ENCODE data around the gene NLRP5.
"Not testable (repeated sequence)": the region's sequence is repeated elsewhere in the genome, so short reads cannot be mapped to it uniquely, and the experiment has no call there.

NLRP5 gene

GRCh38 chr19:55986487-55986886 lies at the start of gene NLRP5:
Gene NLRP5, plus strand, starts transcription at chr19:55986775.
- DNase-seq (ENCODE audit: low read depth in 2 of 2): no peak
- TF ChIP-seq, protein P1, sequence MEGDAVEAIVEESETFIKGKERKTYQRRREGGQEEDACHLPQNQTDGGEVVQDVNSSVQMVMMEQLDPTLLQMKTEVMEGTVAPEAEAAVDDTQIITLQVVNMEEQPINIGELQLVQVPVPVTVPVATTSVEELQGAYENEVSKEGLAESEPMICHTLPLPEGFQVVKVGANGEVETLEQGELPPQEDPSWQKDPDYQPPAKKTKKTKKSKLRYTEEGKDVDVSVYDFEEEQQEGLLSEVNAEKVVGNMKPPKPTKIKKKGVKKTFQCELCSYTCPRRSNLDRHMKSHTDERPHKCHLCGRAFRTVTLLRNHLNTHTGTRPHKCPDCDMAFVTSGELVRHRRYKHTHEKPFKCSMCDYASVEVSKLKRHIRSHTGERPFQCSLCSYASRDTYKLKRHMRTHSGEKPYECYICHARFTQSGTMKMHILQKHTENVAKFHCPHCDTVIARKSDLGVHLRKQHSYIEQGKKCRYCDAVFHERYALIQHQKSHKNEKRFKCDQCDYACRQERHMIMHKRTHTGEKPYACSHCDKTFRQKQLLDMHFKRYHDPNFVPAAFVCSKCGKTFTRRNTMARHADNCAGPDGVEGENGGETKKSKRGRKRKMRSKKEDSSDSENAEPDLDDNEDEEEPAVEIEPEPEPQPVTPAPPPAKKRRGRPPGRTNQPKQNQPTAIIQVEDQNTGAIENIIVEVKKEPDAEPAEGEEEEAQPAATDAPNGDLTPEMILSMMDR (IDR thresholded peaks at IDR 0.05; ENCODE audit: low read depth, low read length): no peak
- no peak within 1 kb of the TSS for H3K4me3 ChIP-seq (replicated peaks in 1 of 2; ENCODE audit: low read depth in 2 of 2, low read length in 2 of 2)

DNA sequence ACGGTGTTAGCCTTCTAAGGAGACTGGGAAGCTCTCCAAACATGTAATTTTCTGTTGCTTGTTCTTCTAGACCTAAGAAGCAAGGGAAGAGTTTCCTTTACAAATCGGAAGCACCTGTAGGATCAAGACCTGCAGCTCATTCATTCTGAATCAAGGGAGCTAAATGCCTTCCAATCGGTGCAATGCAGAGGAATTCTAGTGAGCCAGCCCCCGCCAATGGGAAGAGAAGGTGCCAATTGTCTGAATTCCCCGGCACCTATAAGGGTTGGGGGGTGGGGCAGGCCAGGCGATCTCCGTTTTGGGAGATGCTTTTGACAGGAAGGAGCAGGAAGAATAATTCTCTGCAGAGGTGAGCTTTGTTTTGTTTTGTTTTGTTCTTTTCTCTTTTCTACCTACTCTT lies 47.4 kb upstream of the NLRP5 start:
- no peak overlapping the region for H3K4me3 ChIP-seq (replicated peaks in 1 of 2; ENCODE audit: low read depth in 2 of 2, low read length in 2 of 2)
- TF ChIP-seq, protein P1 (IDR thresholded peaks at IDR 0.05; ENCODE audit: low read depth, low read length): no peak
- DNase-seq (ENCODE audit: low read depth in 2 of 2): no peak

DNA sequence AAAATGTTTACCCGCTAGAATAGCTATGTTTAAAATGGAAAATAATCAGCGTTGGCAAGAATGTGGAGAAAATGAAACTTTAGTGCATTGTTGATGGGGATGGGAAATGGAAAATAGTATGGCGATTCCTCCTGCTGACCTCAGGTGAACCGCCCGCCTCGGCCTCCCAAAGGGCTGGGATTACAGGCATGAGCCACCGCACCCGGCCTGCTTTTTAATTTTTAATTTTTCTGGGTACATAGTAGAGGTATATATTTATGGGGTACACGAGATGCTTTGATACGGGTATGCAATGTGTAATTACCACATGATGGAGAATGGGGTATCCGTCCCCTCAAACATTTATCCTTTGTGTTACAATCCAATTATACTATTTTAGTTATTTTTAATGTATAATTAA lies 46.3 kb upstream of the NLRP5 start:
- TF ChIP-seq, protein P1 (IDR thresholded peaks at IDR 0.05; ENCODE audit: low read depth, low read length): no peak
- H3K4me3 ChIP-seq (replicated peaks in 1 of 2; ENCODE audit: low read depth in 2 of 2, low read length in 2 of 2): no peak overlapping the region
- DNase-seq (ENCODE audit: low read depth in 2 of 2): no peak

GRCh38 chr19:55947532-55947931 lies 39.0 kb upstream of the NLRP5 start, which contains the start of gene NLRP8:
Gene NLRP8, plus strand, starts transcription at chr19:55947832.
- TF ChIP-seq, protein P1 (IDR thresholded peaks at IDR 0.05; ENCODE audit: low read depth, low read length): no peak
- no peak for DNase-seq (ENCODE audit: low read depth in 2 of 2)
- no peak within 1 kb of the TSS for H3K4me3 ChIP-seq (replicated peaks in 1 of 2; ENCODE audit: low read depth in 2 of 2, low read length in 2 of 2)

GRCh38 chr19:55950566-55950965 lies 36.0 kb upstream of the NLRP5 start:
- not testable (repeated sequence) for H3K4me3 ChIP-seq (replicated peaks in 1 of 2; ENCODE audit: low read depth in 2 of 2, low read length in 2 of 2); DNase-seq (ENCODE audit: low read depth in 2 of 2)

DNA sequence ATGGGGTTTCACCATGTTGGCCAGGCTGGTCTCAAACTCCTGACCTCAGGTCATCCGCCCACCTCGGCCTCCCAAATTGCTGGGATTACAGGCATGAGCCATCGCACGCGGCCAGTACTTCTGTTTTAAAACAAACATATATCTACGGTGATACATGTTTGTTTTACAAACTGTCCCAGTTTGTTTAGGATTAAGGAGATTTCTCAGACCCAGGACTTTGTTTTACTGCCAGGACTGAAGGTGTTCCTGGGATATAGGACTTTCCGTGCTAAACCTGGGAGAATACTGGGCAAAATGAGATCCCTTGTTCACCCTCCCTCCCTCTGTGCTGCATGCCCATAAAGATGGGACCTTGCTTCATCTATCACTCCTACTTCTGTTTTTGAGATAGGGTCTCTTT lies 30.1 kb upstream of the NLRP5 start:
- no peak for DNase-seq (ENCODE audit: low read depth in 2 of 2)
- H3K4me3 ChIP-seq (replicated peaks in 1 of 2; ENCODE audit: low read depth in 2 of 2, low read length in 2 of 2): no peak overlapping the region
- TF ChIP-seq, protein P1 (IDR thresholded peaks at IDR 0.05; ENCODE audit: low read depth, low read length): no peak

DNA sequence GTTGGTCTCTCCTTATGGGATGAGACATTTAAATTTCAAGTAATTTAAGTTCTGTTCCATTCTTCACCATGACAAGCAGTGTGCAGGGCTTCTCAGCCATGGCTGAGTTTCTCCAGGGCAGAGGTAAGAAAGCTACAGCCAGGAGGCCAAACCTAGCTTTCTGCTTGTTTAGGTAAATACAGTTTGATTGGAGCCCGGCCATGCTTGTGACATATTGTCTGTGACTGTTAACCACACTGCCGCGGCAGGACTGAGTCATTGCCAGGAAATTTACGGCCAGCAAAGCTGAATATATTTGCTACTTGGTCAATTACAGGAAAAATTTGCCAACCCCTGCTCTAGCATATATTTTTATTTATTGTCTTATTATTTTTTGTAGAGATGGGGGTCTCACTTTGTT lies 28.2 kb upstream of the NLRP5 start:
- no peak overlapping the region for H3K4me3 ChIP-seq (replicated peaks in 1 of 2; ENCODE audit: low read depth in 2 of 2, low read length in 2 of 2)
- TF ChIP-seq, protein P1 (IDR thresholded peaks at IDR 0.05; ENCODE audit: low read depth, low read length): no peak
- no peak for DNase-seq (ENCODE audit: low read depth in 2 of 2)
